K562 treated with DMSO at 1 percent for 4 hours (cell line): ENCODE results near the gene PRRG1. TPM values are rescaled to one million over a fixed set of nuclear protein-coding genes. Genes with fewer than 3 reads are reported as not detected.

ENCODE experiments used
- total RNA-seq: library from RNA; unstranded; fragments of 300-600 nt; gene quantifications from 2 replicates; pipeline ENCODE4 v1.2.3, GENCODE V29; 2022; ENCODE audit not compliant: insufficient read depth

Gene PRRG1
- total RNA-seq = 2.1 and 2.7 TPM in 2 replicates

DNA sequence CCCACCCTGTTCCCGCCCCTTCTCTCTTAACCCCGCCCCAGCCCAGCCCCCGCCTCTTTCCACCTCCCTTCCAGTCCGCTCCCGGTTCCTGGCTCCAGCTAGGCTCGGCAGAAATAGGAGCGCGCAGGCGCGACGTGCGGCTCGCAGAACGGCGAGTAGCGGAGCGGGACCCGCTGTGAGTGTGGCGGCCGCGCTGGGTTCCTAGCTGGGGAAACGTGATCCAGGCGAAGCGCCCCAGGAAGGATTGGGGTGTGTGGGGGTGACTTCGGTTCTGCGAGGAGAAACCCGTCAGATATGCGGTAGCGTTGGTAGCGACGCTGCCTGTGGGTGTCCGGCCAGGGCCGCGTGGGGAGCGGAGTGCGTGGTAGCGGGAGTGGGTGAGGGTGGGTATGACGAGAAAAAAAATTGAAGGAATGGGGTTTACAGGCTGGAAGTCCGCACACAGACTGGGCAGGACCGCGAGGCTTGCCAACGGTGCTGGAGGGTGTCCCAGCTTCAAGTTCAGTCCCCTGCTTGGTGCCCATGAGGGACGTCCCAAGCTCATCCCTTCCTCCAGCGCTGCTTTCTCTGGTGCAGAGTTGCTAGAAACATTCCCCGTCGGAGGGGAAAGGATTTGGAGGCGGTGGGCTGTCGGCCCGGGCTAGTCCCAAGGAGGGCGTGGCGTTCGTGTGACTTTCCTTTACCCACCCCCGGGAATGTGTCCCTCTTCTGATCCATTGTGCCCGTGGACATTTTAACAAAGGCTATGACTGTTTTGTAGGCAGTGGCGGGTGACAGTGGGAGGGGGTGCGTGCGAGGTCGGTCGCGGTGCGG, at the start of gene PRRG1:
PRRG1 (plus strand) TSS at position 144 of the 813 bp plus-strand sequence. CDS start 56,886 bp downstream, outside the sequence.

Other genes starting within 250 kb of the PRRG1 start
- gene LANCL3, start 222.3 kb downstream of the PRRG1 start, total RNA-seq = 1.7 and 2.8 TPM in 2 replicates